ENCODE results near the gene TBL1X.

Gene TBL1X

GRCh38 chrX:9658409-9658808, 193.6 kb downstream of the TBL1X start:
- in situ Hi-C loops (cut with MboI; ENCODE audit: low sequenced_read_pairs), result no loop called here

DNA sequence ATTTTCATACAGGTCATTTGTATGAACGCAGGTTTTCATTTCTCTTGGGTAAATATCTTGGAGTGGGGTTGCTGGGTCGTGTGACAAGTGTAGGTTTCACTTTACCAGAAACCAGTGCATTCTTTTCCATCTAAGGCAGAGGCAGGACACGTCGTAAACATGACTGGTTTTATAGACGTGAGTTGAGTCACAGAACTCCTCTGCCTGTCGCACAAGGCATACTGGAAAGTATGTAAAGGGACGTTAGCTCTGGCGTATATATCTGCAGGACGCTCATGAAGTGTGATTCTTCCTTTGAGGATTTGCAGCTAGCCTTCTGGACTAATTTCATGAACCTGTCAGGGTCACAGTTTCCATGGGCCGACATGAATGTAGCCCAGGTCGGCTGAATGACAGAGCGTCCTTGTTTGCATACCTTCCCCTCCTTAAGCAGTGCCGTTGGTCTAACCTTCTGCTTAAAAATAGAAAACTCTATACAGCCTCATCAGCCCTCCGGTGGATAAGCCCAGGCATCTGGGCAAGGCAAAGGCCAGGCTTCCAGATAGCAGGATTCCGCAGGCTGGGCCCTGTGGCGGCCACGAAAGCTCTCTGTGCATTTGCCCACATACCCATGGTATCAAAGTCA, 194.8 kb downstream of the TBL1X start:
- in situ Hi-C loops (cut with MboI; ENCODE audit: low sequenced_read_pairs), result no loop called here

GRCh38 chrX:9662148-9662547, 197.3 kb downstream of the TBL1X start:
- in situ Hi-C loops (cut with MboI; ENCODE audit: low sequenced_read_pairs), result no loop called here

DNA sequence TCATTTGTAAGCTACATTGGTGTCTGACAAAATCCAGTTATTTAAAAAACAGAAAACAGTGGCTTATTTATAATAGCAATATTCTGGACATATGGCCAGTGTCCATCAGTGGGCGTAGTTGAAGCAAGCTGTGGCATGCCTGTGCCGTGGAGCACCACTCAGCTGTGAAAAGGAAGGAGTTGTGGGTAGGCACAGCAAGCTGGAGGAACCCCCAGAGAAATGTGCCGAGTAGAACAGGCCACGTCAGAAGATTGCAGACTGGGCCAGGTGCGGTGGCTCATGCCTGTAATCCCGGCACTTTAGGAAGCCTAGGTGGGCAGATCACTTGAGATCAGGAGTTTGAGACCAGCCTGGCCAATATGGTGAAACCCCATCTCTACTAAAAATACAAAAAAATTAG, 198.4 kb downstream of the TBL1X start:
- in situ Hi-C loops (cut with MboI; ENCODE audit: low sequenced_read_pairs), result no loop called here

- in situ Hi-C loops (cut with MboI; ENCODE audit: low sequenced_read_pairs), result no loop called here
Observed at GRCh38 chrX:9664224-9664623, 199.4 kb downstream of the TBL1X start.

DNA sequence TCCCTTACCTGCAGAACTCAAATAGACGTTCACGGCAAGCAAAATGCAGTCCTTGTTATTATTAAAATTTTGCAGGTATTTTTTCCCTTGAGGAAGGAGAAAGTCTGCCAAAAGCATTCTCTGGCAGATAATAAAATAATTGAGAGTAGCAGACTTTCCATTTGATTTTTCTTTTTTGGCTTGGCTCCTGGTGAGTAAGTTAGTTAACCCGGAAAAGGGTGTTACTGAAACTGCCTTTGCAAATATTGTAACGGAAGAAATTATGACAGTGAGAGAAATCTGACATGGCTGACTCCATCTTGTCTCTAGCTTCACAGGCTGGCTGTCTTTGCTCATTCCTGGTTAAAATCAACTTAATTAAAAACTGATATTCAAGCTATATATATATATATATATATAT, 200.3 kb downstream of the TBL1X start:
- in situ Hi-C loops (cut with MboI; ENCODE audit: low sequenced_read_pairs), result no loop called here

DNA sequence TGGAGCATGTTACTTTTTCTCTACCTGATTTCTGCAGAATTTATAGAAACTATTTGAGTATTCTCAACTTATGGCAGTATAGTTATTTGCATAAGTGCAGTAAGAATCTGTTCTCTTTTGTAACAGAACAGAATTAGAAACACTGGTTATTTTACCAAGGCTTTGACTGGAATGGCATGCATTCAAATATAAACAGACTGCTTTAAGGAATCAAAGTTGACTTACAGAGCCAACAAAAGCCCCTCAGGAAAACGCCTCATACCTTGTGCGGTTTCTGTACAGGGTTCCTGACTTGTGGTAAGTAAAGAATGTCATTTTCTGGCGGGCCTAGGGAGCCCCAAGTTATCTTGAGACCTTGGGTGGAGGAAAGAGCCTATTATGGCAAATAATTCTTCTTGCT, 203.7 kb downstream of the TBL1X start:
- in situ Hi-C loops (cut with MboI; ENCODE audit: low sequenced_read_pairs), result no loop called here

DNA sequence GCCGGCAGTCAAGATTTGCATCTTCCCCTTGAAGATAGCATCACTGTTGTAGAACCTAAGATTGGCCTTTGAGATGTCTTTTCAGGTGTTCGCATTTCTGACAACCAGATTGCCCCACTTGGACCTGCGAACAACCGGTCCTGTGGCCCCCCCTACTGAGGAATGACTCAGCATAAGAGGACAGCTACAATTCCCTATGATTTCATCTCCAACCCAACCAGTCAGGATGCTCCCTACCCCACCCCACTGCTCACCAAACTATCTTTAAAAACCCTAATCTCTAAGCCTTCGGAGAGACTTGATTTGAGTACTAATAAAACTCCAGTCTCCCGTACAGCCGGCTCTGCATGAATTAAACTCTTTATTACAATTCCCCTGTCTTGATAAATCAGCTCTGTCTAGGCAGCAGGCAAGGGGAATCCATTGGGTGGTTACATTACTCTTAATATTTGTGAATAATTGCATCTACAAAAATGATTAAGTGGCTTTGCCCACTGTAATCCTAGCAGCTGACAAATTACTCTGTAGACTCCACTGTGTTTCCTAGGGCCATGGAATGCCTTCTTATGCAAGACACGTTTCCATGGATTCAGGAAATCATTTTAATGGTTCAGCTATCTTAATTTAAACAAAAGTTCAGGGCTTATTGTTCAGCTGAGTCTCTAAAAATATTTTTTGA, 205.4 kb downstream of the TBL1X start:
- in situ Hi-C loops (cut with MboI; ENCODE audit: low sequenced_read_pairs), result no loop called here

- in situ Hi-C loops (cut with MboI; ENCODE audit: low sequenced_read_pairs), result no loop called here
Observed at GRCh38 chrX:9671998-9672397, 207.1 kb downstream of the TBL1X start.

- in situ Hi-C loops (cut with MboI; ENCODE audit: low sequenced_read_pairs), result no loop called here
Observed at GRCh38 chrX:9676306-9676705, 211.4 kb downstream of the TBL1X start.

- in situ Hi-C loops (cut with MboI; ENCODE audit: low sequenced_read_pairs), result no loop called here
Observed at GRCh38 chrX:9676738-9677097, 211.9 kb downstream of the TBL1X start.

GRCh38 chrX:9677098-9677739, 212.4 kb downstream of the TBL1X start:
- in situ Hi-C loops (cut with MboI; ENCODE audit: low sequenced_read_pairs), result no loop called here

GRCh38 chrX:9678215-9678965, 213.5 kb downstream of the TBL1X start:
- in situ Hi-C loops (cut with MboI; ENCODE audit: low sequenced_read_pairs), result no loop called here

DNA sequence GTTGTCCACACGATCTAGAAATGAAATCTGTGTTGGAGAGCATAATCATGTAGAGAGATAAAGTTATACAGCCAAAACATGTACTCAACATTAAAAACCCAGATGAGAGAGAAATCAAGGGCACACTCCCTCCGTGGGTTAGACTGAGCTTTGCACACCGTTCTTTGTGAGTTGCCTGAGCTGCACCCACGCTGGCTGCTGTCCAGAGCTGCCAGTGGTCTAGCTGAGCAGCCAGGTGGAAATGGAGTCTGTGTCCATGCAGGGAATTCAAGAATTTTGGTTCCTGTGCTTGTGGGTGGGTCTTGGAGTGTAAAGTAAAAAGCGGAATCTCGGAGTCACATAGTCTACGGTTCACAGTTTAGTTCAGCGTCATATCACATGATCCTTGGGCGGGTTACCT, 216.2 kb downstream of the TBL1X start:
- in situ Hi-C loops (cut with MboI; ENCODE audit: low sequenced_read_pairs), result no loop called here

DNA sequence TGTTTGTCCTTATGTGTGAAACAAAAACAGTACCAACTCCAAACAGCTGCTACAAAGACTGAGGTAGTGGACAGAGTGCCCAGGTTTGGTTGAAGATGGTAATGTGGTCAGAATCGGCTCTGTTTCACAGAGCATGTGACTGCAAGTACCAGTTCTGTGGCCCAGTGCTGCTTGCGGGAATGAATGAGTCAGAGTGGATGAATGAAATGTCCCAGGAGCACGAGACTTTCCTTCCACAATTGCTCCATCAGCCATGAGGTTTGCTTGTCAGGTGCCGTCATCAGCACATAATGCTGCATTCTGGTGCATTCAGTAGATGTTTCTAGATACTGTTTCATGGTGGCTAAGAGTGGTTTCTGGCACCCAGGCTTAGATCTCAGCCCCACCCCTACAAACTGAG, 216.6 kb downstream of the TBL1X start:
- in situ Hi-C loops (cut with MboI; ENCODE audit: low sequenced_read_pairs), result no loop called here

DNA sequence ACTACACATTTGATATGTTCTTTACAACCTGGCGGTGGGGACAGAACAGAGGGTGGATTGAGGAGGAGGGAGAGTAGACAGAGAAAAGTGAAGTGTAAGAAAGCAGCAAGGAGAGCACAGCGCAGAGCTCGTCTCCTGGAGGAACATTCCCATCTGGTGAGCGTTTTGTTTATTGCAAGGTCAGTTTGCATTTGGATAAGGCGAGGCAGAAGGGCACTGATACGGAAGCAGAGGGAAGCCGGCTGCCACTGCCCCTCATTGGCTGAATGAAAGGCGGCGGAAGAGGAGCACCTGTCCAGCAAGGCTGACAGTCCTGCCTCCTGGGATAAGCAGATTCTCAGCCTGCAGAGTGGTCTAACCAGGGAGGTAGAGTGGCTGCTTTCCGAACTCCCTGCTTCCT, 217.6 kb downstream of the TBL1X start:
- in situ Hi-C loops (cut with MboI; ENCODE audit: low sequenced_read_pairs), result no loop called here

DNA sequence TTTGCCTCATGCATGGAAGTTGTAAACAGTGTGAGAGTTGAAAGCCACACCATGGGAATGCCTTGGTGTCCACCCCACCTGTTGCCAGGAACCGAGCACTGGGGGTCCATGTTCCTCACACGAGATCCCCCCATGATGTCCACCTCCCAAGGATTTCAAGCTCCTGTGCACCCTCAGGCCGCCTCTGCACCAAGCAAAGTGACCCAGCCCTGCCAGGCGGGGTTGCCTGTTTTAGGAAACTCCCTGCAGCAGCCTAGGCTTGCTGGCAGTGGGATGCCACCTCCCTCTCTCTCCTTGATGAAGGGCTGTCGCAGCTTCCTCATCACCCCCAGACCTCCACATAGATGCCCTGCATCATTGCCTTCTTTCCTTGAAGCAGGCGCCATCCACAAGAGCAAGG, 218.0 kb downstream of the TBL1X start:
- in situ Hi-C loops (cut with MboI; ENCODE audit: low sequenced_read_pairs), result no loop called here

GRCh38 chrX:9683350-9683749, 218.5 kb downstream of the TBL1X start:
- in situ Hi-C loops (cut with MboI; ENCODE audit: low sequenced_read_pairs), result no loop called here

DNA sequence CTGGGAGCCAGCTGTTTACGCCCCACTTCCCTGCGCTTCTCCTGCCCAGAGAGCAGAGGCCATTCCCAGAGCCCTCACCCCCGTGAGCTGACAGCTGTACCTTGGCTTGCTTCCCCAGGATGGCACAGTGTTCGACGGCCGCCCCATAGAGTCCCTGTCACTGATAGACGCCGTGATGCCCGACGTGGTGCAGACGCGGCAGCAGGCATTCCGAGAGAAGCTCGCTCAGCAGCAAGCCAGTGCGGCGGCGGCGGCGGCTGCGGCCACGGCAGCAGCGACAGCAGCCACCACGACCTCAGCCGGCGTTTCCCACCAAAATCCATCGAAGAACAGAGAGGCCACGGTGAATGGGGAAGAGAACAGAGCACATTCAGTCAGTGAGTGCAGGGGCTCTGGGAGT, 223.0 kb downstream of the TBL1X start:
- in situ Hi-C loops (cut with MboI; ENCODE audit: low sequenced_read_pairs), result no loop called here

- in situ Hi-C loops (cut with MboI; ENCODE audit: low sequenced_read_pairs), result no loop called here
Observed at GRCh38 chrX:9688833-9689232, 224.0 kb downstream of the TBL1X start.

DNA sequence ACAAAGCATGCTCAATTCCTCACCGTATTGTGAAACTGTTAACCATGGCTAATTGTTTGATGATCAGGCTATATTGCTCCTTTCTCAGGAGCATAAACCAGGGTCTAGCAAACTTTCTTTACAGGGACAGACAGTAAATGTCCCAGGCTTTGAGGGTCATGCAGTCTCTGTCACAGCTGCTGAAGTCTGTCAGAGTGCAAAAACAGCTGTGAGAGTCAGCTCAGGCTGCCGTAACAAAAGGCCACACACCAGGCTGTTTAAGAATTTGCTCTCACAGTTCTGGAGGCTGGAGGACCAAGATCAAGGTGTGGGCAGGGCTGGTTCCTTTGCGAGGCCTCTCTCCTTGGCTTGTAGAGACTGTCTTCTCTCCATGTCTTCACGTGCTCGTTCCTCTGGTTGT, 225.2 kb downstream of the TBL1X start:
- in situ Hi-C loops (cut with MboI; ENCODE audit: low sequenced_read_pairs), result no loop called here

Data from HL-60/S4 treated with retinoic acid at 250 ng/mL for 4 days and 3 days (cell line).